Ovary (tissue), 3 donors: ENCODE data around the gene PCNT.

Source experiments
- POLR2A ChIP-seq: fragments of 450-650 bp; IDR thresholded peaks from one replicate; pipeline ENCODE4 v1.6.1; 2017; ENCODE audit warnings: antibody characterized with exemption, mild to moderate bottlenecking, moderate library complexity
- TF ChIP-seq, protein P1 (sequence below), 3 donors: fragments of 450-650 bp in 2 of 3; fragments of 200-600 bp in 1 of 3; IDR thresholded peaks; one replicate each; pipeline versions ENCODE4 v1.5.1 to v1.8.0; 2016 to 2022; ENCODE audit warnings: antibody characterized with exemption in 3 of 3, mild to moderate bottlenecking in 1 of 3
- donor health status: DM: no; HTN: no; CAD: no.

DNA sequence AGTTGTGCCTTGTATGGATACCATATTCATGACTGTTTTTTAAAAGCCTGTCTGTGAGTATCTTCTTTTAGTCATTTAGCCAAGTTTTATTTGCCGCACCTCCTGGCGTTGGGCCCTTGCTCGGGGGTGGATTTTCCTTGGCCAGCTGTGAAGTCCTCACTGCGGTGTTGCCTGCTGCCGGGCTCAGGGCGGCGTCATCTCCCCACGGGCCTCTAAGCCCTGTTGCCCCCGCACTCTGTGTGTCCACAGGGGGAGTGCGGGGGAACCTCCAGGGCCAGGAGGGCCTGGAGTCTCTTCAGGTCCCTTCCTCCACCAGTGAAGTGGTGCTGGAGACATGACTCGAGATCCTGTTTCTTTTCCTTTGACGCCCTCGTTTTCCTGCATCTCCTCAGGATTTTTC, 69.0 kb downstream of the PCNT start:
- no peak for TF ChIP-seq POLR2A
- TF ChIP-seq, protein P1, sequence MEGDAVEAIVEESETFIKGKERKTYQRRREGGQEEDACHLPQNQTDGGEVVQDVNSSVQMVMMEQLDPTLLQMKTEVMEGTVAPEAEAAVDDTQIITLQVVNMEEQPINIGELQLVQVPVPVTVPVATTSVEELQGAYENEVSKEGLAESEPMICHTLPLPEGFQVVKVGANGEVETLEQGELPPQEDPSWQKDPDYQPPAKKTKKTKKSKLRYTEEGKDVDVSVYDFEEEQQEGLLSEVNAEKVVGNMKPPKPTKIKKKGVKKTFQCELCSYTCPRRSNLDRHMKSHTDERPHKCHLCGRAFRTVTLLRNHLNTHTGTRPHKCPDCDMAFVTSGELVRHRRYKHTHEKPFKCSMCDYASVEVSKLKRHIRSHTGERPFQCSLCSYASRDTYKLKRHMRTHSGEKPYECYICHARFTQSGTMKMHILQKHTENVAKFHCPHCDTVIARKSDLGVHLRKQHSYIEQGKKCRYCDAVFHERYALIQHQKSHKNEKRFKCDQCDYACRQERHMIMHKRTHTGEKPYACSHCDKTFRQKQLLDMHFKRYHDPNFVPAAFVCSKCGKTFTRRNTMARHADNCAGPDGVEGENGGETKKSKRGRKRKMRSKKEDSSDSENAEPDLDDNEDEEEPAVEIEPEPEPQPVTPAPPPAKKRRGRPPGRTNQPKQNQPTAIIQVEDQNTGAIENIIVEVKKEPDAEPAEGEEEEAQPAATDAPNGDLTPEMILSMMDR (IDR thresholded peaks at IDR 0.05) = no peak
